GM19372 (cell line): ENCODE data around the gene SPIRE2.
"Not testable (repeated sequence)": the region's sequence is repeated elsewhere in the genome, so short reads cannot be mapped to it uniquely, and the experiment has no call there.

Experiments used
- ATAC-seq: cut with Tn5 transposase; IDR thresholded peaks from one replicate; pipeline ENCODE4 v1.9.1; 2021; ENCODE audit warnings: mild to moderate bottlenecking, low read depth, moderate library complexity; ENCODE audit not compliant: unreplicated experiment

The SPIRE2 gene

DNA sequence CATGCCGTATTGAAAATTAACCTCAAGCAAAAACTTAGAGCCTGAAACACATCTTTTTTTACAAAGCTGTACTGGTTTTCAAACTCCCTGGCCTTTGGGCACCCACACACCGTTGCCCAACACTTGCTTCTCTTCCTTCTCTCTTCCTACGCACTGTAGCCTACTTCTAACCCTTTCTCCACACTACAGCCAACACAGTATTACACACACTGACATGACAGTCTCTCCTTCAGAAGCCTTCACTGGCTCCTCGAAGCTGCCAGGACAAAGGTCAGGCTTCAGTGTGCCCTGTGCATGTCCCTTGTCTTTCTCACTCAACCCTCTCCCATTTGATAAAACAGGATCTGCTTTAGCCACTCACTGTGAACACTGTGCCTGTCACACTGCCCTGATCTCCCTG, 19.8 kb upstream of the SPIRE2 start:
- ATAC-seq, result no peak

DNA sequence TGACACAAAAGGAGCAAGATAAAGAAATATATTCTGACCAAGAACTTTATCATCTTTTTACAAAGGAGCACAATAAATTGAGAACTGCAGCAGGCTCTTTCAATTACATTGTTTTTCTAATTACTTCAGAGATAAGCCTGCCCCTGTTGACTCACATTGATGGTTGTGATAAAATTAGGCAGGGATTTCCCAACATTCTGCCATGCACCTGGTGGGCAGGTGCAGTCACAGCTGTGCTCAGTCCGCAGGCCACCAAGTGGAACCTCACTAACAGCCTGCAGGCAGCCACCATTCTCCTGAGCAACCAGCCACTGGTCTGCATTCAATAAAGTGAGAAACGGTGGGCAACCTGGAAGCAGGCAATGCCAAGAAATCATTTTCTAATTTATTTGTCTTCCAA, 17.0 kb upstream of the SPIRE2 start:
- ATAC-seq, result no peak

DNA sequence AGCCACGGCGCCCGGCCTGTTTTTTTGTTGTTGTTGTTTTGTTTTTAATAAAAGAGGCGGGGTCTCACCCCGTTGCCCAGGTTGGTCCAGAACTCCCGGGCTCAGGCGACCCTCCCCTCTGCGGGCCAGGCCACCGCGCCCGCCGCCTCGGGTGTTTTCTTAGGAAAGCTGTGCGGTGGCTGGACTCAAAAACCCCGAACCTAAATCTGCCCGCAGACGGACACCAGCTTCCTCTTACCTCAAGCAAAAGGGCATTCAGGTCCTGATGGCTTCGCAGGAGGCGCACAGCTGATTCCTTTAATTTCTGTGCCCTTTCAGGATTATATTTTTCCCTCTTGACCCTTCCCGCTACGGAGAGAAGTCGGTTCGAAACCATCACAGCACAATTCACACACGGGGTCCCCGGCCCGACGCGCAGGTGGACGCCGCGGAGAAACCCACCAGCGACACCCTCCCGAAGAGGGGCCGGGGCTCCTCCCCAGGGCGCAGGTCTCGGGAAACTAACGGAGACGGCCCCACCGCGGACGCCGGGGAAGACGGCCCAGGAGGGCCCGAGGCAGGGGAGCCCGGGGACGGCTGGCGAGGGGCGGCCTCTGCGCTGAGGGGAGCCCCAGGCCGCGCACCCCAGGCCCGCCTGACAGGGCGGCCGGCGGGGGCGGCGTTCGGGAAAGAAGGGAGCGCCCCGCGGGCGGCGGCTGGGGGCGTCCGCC, 12.5 kb upstream of the SPIRE2 start:
- ATAC-seq, result peak; percentile 17

DNA sequence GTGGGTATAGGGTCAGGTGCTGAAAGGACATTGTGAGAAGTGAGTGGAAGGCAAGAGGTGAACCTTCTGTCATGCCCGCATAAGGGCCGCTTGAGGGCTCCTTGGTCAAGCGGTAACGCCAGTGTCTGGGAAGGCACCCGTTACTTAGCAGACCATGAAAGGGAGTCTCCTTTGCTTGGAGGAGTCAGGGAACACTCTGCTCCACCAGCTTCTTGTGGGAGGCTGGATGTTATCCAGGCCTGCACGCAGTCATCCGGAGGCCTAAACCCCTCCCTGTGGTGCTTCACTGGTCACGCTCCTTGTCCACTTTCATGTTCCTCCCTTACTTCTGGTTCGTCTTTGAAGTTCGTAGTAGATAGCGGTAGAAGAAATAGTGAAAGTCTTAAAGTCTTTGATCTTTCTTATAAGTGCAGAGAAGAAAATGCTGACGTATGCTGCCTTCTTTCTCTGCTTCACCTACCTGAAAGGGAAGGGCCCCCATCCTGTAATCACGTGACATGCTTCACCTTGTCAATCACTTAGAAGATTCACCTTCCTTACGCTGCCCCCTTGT, 9.3 kb upstream of the SPIRE2 start:
- ATAC-seq, result not testable (repeated sequence)

DNA sequence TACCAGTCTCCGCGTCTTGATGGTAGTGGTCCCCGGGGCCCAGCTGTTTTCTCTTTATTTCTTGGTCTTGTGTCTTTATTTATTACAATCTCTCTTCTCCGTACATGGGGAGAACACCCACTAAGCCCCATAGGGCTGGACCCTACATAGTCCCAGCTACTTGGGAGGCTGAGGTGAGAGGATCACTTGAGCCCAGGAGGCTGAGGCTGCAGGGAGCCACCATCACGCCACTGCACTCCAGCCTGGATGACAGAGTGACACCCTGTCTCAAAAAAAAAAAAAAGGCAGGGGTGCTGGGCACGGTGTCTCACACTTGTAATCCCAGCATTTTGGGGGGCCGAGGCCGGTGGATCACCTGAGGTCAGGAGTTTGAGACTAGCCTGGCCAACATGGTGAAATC, 8.8 kb upstream of the SPIRE2 start:
- not testable (repeated sequence) for ATAC-seq

DNA sequence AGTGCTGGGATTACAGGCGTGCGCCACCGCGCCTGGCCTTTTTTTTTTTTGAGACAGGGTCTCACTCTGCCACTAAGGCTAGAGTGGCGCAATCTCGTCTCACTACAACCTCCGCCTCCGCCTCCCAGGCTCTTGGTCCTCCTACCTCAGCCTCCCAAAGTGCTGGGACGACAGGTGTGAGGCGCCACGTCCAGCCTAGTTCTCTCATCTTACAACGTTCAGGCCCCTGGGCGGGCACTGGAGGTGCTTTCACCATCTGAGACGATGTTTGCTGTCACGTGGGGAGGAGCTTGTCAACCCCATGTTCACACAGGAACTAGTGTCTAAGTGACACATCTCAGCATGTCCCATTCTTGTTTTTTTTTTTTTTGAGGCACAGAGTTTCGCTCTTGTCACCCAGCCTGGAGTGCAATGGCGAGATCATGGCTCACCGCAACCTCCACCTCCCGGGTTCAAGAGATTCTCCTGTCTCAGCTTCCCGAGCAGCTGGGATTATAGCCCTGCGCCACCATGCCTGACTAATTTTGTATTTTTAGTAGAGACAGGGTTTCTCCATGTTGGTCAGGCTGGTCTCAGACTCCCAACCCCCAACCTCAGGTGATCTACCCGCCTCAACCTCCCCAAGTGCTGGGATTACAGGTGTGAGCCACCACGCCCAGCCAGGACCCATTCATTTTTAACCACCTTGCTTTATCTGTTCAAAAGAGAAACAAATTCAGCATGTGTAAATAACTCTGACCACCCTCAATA, 6.7 kb upstream of the SPIRE2 start:
- ATAC-seq, result no peak

DNA sequence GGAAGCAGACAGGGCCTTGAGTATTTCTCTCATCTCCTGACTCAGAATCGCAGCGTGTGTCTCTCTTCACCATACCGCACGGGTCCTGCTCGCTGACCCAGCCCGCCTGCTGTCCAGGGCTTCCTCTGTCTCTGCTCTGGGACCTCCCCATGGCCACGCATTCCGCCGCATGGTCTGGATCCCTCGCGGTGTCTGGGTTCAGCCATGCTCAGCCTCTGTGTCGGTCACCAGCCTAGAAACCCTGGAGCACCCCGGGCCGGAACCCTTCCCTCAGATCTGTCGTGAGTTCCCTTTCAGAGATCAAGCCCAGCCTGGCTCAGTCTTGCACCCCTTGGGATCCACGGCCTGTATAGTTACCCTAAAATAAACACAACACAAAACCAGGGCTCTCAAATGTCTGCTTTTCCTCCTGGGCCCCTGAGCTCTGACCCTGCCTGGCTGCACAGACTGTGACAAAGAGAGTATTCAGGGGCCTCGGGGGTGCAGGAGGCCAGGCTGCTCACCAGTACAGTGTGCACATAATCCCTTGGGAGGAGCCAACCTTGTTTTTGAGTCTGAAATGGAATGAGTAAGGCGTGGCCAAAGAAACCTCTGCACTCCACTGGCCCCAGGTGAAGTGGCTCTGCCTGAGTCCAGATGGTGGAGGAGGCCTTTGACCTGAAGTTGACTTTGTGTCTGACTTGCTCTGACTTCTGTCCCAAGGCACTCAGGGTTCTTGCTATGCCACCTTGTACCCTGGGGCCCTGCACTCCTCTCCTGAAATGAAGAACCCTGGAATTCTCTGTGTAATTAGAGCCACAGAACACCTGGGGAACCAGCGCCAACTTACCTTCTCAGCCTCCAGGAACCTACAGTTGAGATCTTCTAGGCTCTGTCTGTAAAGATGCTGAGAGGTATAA, 5.8 kb upstream of the SPIRE2 start:
- ATAC-seq, result no peak

DNA sequence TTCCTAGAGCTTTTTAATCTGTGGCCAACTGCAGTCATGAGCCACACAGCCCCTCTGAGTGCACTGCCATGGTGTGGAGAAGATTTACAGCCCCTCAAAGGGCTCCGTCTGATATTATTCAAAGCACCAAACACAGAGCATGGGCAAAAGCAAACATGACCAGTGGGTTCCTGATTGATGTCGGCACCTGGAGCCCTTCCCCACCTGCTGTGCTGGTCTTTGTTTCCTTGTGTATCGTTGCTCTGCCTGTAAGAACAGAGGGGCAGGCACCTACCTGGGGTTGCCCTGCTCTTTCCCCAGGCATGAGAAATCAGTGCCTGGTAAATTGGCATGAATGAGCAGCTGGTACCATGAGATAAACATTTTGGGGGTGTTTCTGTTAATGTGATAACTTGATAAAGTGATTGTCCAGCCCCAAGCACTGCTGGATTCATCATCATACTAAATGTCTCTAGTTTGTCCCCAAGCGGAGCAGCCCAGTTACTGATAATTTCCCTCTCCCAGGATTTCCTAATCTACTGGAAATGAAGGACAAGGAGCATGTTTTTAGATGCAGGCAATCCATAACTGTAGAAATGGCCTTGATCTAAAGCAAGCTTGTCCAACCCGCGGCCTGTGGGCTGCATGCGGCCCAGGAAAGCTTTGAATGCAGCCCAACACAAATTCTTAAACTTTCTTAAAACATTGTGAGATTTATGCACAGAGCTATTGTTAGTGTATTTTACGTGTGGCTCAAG, 5.0 kb upstream of the SPIRE2 start:
- no peak for ATAC-seq

DNA sequence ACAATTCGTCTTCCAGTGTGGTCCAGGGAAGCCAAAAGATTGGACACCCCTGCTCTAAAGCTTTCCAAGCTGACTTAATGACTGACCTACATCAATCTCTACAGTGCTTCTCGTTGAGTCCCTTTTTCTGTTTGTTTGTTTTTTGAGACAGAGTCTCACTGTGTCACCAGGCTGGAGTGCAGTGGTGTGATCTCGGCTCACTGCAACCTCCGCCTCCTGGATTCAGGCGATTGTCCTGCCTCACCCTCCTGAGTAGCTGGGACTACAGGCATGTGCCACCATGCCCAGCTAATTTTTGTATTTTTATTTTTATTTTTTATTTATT, 4.5 kb upstream of the SPIRE2 start:
- not testable (repeated sequence) for ATAC-seq

DNA sequence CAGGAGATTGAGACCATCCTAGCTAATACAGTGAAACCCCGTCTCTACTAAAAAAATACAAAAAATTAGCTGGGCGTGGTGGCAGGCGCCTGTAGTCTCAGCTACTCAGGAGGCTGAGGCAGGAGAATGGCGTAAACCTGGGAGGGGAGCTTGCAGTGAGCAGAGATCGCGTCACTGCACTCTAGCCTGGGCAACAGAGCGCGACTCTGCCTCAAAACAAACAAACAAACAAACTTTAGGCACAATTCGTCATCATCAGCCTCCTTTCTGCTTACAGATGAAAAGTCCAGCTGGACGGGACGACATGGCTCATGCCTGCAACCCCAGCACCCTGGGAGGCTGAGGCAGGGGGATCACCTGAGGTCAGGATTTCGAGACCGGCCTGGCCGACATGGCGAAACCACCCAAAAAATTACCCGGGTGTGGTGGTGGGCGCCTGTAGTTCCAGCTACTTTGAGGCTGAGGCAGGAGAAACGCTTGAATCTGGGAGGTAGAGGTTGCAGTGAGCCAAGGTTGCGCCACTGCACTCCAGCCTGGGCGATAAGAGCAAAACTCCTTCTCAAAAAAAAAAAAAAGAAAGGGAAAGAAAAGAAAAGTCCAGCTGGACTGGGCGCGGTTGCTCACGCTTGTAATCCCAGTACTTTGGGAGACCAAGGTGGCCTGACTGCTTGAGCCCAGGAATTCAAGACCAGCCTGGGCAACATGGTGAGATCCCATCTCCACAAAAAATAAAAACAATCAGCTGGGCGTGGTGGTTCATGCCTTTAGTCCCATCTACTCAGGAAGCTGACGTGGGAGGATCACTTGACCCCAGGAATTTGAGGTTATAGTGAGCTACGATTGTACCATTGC, 1.5 kb upstream of the SPIRE2 start:
- no peak for ATAC-seq

DNA sequence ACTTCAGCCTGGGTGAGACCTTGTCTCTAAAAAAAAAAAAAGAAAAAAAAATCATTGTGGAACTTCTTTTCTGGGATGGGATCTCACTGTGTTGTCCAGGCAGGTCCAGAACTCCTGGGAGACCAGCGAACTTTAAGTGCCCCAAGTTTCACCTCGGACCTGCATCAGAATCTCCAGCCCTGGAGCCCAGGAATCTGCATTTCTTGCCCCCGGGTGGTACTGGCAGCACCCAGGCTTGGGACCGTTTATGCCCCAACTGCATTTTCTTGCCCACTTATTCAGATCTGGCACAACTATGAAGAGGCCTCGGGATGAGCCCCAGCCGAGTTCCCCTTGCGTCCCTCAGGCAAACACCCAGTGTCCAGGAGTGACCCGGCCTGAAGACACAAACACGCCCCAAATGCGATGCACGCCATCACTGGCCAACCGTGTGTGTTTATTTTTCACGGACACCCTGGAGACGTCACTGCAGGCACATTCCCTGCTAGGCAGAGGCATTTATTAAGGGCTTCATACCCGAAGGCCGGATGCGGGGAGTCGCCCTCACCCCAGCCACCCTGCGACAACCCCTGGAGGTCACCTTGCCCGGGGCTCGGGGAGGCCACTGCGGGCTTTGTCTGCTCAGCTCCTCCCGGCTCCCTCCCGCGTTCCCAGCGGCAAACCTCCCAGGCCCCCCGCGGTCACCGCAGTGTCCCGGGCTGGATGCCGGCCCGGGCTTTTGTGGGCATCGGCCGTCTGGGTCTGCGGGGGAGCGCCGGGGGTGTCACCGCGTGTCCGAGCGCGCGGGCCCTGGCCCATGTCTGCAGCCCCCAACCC, 684 bp upstream of the SPIRE2 start:
- ATAC-seq, result no peak

DNA sequence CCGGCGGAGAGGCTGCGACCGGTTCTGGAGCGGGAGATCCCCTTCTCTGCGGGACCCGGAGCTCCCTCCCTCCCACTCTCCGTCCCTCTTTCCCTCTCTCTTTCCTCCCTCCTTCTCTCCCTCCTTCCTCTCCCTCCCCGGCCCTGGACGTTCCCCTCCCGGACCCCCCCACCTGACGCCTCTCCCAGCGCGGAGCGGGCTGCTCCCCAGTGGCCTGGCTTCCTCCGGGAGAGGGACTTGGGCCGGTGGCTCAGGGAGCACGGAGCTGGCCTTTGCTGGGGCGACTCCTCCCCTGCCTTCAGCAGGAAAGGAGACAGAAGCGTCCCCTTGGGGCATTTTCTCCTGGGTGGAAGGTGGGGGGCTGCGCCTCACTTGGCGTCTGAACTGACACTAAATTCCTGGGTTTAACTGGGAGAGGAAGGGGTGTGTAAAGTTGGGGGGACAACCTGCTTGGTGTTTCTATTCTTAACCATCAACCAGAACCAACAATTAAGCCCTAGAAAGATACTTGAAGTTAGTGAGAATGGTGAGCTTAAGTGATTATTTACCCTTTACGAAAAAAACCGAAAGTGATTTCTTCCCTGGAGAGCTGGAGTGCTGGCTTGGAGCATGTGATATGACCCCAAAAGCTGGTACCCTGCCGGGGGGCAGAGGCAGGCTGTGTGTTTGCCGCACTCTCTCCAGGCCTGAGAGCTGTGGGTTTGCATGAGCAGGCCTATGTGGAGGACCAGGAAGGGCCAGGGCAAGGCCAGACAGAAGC, 775 bp downstream of the SPIRE2 start:
- ATAC-seq, result no peak

DNA sequence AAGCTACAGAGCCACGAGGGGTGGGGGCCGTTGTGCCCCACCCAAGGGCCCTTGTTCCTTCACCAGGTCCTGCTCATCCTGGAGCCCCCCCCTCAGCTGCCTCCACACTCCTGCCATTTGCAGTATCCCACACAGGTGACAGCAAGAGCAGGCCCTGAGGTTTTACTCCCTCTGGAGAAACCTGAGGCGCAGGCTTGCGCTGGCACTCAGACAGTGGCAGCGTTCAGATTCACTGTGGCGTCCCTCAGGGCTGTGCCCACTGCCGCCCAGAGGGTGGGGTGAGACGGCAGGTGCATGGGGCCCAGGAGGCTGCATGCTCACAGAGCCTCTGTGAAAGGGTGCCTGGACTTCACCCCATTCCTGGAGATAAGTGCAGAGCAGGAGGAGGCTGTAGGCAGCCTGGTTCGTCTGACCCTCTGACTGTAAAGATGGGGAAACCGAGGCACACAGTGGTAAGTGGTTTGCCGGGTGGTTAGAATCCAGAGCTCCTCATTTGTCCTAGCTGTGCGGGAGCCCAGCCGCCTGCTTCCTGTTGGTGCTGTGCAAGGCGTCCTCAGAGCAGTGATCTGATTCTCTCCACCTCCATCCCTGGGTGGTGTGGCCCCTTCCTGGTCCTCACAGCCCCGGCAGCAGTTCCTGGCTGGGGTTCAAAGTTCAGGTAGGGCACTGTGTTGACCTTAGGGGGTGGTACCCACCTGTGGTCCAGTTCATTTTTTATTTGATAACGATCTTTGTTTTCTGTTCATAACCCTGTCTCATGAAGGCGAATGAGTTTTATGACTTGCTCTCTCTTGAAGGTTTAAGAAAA, 1.6 kb downstream of the SPIRE2 start:
- ATAC-seq, result no peak

DNA sequence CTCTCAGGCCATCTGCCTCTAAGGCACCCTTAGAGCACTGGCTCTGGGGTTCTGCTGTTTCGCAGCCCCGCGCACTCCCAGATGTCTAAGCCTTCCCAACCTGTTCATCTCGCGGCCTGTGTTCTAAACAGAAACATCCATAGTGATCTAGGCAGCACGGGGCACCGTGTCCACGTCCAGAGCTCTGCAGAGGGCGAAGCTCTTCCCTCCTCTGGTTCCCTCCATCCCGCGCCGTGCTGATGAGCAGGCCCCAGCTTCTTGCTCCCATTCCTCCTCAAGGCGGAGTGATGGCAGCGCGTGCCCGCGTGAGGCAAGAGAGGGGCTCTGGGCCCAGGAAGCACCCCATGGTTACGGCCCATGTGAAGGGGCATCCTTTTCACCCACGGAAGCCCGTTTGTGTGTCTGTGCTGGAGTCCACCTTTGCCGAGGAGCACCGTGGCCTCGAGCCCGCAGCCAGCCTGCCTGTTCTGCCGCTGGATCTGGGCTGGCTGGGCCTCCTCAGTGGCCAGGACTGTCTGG, 3.6 kb downstream of the SPIRE2 start:
- no peak for ATAC-seq

DNA sequence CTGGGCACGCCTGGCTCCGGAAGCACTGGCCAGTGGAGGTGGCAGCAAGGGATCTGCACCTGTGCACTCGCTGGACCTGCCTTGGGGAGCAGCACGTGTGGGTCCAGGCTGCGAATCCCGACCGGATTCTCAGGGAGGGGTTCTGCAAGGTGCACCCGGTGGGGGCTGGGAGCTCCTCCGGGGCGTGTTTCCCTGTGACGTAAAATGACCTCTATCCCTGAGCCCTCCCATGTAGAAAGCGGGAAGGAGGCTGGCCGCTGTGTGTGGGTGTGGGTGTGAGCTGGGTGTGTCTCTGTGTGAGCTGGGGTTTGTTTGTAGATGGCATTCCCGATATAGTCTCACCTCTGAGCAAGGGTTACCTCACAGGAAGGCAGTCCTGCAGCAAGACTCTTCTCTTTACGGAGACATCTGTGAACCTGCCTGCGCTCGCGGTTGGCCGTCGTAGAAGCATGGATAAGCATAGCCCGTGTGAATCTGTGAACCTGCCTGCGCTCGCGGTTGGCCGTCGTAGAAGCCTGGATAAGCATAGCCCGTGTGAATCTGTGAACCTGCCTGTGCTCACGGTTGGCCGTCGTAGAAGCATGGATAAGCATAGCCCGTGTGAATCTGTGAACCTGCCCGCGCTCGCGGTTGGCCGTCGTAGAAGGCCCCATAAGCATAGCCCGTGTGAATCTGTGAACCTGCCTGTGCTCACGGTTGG, 5.5 kb downstream of the SPIRE2 start:
- ATAC-seq, result not testable (repeated sequence)

DNA sequence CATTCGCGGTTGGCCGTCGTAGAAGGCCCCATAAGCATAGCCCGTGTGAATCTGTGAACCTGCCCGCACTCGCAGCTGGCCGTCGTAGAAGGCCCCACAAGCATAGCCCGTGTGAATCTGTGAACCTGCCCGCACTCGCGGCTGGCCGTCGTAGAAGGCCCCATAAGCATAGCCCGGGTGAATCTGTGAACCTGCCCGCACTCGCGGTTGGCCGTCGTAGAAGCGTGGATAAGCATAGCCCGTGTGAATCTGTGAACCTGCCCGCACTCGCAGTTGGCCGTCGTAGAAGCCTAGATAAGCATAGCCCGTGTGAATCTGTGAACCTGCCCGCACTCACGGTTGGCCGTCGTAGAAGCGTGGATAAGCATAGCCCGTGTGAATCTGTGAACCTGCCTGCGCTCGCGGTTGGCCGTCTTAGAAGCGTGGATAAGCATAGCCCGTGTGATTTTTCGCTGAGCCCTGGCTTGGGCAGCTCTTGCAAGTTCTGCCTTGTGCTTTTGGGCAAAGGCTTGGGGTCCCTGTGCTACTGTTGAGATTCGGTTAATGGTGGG, 6.6 kb downstream of the SPIRE2 start:
- ATAC-seq, result not testable (repeated sequence)
